GM13977 (cell line): Measurements from ENCODE around the gene IGFBP6.

ENCODE experiments used
- DNase-seq: peaks from one replicate; pipeline ENCODE4 v3.0.0; 2012; ENCODE audit warnings: low spot score
- in situ Hi-C: fragments of 300-500 bp; cut with MboI; formaldehyde crosslinking; loops from one replicate; pipeline ENCODE4 v1.12.0; 2022; ENCODE audit warnings: low sequenced_read_pairs, low pct_unique_long_range_greater_than_20kb, mixed read lengths, inconsistent platforms; ENCODE audit not compliant: unreplicated experiment
- TF ChIP-seq, protein P1 (sequence below): IDR thresholded peaks from 2 replicates; pipeline ENCODE4 v1.5.1; 2012; ENCODE audit warnings: mild to moderate bottlenecking, control low read depth; ENCODE audit not compliant: insufficient read depth; ENCODE audit errors: extremely low read depth, missing control alignments

IGFBP6 gene

DNA sequence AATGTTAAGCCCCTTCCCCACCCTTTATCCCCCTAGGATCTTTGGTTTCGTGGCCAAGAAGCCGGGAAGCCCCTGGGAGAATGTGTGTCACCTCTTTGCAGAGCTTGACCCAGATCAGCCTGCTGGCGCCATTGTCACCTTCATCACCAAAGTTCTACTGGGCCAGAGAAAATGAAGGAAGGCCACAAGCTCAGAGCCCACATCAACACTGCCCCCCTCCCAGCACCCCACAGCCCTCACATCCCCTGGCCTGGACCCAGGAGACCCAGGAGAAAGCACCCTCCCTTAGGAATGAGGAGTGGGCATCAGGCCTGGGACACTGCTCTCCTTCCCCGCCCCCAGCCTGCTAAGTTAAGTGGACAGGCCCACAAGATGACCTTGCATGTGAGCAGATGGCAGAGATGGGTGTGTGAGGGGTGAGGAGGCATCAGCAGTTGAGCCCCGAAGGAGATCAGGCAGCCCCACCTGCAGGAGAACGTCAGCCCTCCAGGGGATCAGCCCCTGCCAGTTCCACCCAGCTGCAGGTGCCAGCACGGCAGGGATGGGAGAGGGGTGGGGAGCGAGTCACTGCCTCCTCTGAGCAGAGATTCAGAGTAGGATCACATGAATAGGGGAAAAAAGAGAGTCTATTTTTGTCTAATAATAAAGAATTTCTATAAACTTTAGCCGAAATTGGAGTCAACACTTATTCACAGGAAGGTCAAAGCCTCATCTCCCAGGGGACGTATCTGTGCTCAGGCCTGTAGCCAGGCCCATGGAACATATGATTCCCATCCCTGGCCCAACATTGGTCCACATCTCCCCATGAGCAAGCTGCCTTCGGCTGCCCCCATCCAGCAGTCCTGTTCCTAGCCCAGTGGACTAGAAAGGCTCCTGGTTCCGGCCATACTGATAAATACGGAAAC is 33.5 kb upstream of the IGFBP6 start:
- TF ChIP-seq, protein P1, sequence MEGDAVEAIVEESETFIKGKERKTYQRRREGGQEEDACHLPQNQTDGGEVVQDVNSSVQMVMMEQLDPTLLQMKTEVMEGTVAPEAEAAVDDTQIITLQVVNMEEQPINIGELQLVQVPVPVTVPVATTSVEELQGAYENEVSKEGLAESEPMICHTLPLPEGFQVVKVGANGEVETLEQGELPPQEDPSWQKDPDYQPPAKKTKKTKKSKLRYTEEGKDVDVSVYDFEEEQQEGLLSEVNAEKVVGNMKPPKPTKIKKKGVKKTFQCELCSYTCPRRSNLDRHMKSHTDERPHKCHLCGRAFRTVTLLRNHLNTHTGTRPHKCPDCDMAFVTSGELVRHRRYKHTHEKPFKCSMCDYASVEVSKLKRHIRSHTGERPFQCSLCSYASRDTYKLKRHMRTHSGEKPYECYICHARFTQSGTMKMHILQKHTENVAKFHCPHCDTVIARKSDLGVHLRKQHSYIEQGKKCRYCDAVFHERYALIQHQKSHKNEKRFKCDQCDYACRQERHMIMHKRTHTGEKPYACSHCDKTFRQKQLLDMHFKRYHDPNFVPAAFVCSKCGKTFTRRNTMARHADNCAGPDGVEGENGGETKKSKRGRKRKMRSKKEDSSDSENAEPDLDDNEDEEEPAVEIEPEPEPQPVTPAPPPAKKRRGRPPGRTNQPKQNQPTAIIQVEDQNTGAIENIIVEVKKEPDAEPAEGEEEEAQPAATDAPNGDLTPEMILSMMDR: no peak
- in situ Hi-C loops: no loop called here
- no peak for DNase-seq

- no peak for DNase-seq
- TF ChIP-seq, protein P1: no peak
- in situ Hi-C loops: no loop called here
These were observed 32.6 kb upstream of the IGFBP6 start for GRCh38 chr12:53064613-53065436.

GRCh38 chr12:53065470-53065869 is 32.0 kb upstream of the IGFBP6 start:
- DNase-seq: no peak
- TF ChIP-seq, protein P1: peak; percentile 5
- in situ Hi-C loops: no loop called here

DNA sequence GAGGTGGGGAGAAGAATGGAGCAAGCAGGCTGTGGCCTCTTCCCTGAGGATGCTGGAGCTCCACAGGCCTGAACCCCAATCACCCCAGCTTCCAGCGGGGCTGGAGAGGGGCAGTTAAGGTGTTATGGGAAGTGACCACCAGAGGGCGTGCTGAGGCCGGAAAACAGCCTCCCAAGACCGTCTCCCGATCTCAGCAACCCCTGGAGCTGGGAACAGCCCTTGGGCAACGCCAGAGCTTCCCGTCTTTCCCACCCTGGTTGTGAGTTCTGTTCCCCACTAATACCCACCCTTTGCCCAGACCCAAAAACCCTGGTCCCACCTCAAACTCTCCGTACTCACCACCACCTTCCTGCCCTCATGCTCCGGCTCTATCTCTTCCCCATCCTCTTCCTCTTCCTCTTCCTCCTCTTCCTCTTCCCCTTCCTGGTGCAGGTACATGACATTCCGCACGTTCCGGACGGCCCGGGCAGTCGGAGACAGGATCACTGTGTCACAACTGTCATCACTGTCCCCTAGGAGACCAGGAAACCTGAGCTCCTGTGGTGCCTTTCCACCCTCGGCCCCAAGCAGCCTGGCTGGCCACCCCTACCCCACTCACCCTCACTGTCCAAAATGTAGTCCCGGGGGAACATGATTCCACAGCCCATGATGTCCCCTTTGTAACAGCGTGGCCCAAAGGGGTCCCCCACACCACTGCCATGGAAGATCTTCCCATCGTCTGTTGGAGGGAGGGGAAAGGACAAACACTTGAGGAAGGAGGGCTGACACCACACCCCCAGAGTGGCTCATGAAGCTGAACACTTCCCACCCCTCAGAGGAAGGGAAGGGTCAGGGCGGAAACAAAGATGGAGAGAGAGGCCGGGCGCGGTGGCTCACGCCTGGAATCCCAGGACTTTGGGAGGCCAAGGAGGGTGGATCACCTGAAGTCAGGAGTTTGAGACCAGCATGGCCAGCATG is 31.2 kb upstream of the IGFBP6 start:
- TF ChIP-seq, protein P1: peak; percentile 90
- in situ Hi-C loops: no loop called here
- DNase-seq: peak; percentile 90

- in situ Hi-C loops: no loop called here
- TF ChIP-seq, protein P1: no peak
- DNase-seq: no peak
These were observed 30.1 kb upstream of the IGFBP6 start for GRCh38 chr12:53067074-53067992.
